ENCODE results near the gene PTS. TPM values are rescaled to one million over a fixed set of nuclear protein-coding genes. Genes with fewer than 3 reads are reported as not detected.

PTS gene
- total RNA-seq, 1 experiment from 2014 or later, result 48.6 TPM

GRCh38 chr11:112178936-112179335 lies 47.3 kb upstream of the PTS start:
- Mint-ChIP-seq H3K4me3 (no peak overlapping the region), H3K9me3 (peaks cover 4 to 7% of the 10 kb centered on the region in 2 experiments; a peak in 4 of 5 replicates), H3K27ac (no peak overlapping the region), H3K36me3 (ENCODE audit: insufficient read depth in 1 of 3, low read depth in 3 of 3) (no peaks in the 10 kb centered on the region), H3K27me3 (ENCODE audit: low read depth) (peaks cover 13% of the 10 kb centered on the region), H3K4me1 (0 out of 4 replicates have a peak, but pooled peaks cover 0 to 2% of the 10 kb centered on the region in 2 experiments)
- H3K9ac ChIP-seq (ENCODE audit: extremely low read depth, insufficient read length, low read length), result no peak overlapping the region
- H3K23ac ChIP-seq (ENCODE audit: insufficient read length, low read depth, low read length), result no peak overlapping the region
- H3K18ac ChIP-seq (ENCODE audit: insufficient read length, low read depth, low read length), result no peak overlapping the region
- H3T11ph ChIP-seq (ENCODE audit: low read length), result no peak overlapping the region
- H2BK5ac ChIP-seq (ENCODE audit: insufficient read length, low read length), result no peak overlapping the region
- no peak overlapping the region for H3K56ac ChIP-seq (ENCODE audit: insufficient read length, low read depth, low read length)
- no peaks in the 10 kb centered on the region for H3K27me3 ChIP-seq (ENCODE audit: insufficient read depth, low read length)
- H2BK15ac ChIP-seq (ENCODE audit: low read depth, low read length), result no peak overlapping the region
- no peak overlapping the region for H2BK120ac ChIP-seq (ENCODE audit: low read depth, low read length, poor library complexity, severe bottlenecking)
- H4K20me1 ChIP-seq (ENCODE audit: control insufficient read depth, insufficient read depth, insufficient read length), result no peaks in the 10 kb centered on the region
- no peak overlapping the region for H2AK5ac ChIP-seq (ENCODE audit: insufficient read length, low read length)
- H3K4me2 ChIP-seq (ENCODE audit: insufficient read depth, insufficient read length, low read length), result no peak overlapping the region
- TF ChIP-seq CTCF (conservative IDR thresholded peaks at IDR 0.05), result no peak
- DNase-seq, result no peak
- H2BK12ac ChIP-seq (ENCODE audit: insufficient read length, low read depth, low read length), result no peak overlapping the region
- no peak overlapping the region for H3K14ac ChIP-seq (ENCODE audit: insufficient read depth, low read length)
- H3K9me3 ChIP-seq (ENCODE audit: control insufficient read depth, low read depth, low read length), result no peaks in the 10 kb centered on the region
- no peak overlapping the region for H2BK20ac ChIP-seq (ENCODE audit: low read depth, low read length, poor library complexity, severe bottlenecking)
- no peak overlapping the region for H3K4ac ChIP-seq (ENCODE audit: low read depth, low read length)
- no peak overlapping the region for H4K5ac ChIP-seq (ENCODE audit: insufficient read length, low read depth, low read length)
- no peak overlapping the region for H4K8ac ChIP-seq (replicated peaks; ENCODE audit: insufficient read length, low read depth, low read length)
- no peaks in the 10 kb centered on the region for H3K4me1 ChIP-seq (ENCODE audit: insufficient read depth, low read length)
- H4K91ac ChIP-seq (ENCODE audit: insufficient read length, low read depth, low read length), result no peak overlapping the region
- WGBS (ENCODE audit: extremely low coverage, insufficient read length, low lambda C conversion rate), result no CpG with 5 or more reads among the region's 3 CpGs
- H3K23me2 ChIP-seq (ENCODE audit: insufficient read length, low read depth, low read length, poor library complexity, severe bottlenecking), result no peaks in the 10 kb centered on the region
- H2AFZ ChIP-seq (ENCODE audit: low read length), result no peak overlapping the region
- H3K79me2 ChIP-seq (ENCODE audit: insufficient read depth, low read length), result no peaks in the 10 kb centered on the region
- H3K79me1 ChIP-seq (ENCODE audit: insufficient read depth, low read depth, low read length, poor library complexity, severe bottlenecking), result no peaks in the 10 kb centered on the region
- H3K27ac ChIP-seq (ENCODE audit: insufficient read length, low read depth, low read length), result no peak overlapping the region

All from H9 (cell line).